Measurements from ENCODE around the gene CCNI.

The CCNI gene

GRCh38 chr4:77001907-77002306 lies 73.9 kb downstream of the CCNI start:
- no peak for DNase-seq

- DNase-seq = no peak
Observed at GRCh38 chr4:76998251-76998901, 77.4 kb downstream of the CCNI start.

GRCh38 chr4:76997532-76997931 lies 78.3 kb downstream of the CCNI start:
- DNase-seq = no peak

Data from NCI-H1105 treated with DMSO at 0.1 percent for 48 hours (cell line).